AG04449 (cell line): ENCODE results near the gene ADGRG1.

Experiments
- CTCF ChIA-PET: fragments of 350-600 bp; formaldehyde crosslinking; extraction: SDS; loops from one replicate; lab custom pipeline; 2021; ENCODE audit warnings: antibody characterized with exemption; lab: Yijun Ruan, JAX
- POLR2A ChIA-PET: fragments of 400-600, 350-600 bp; formaldehyde crosslinking; extraction: SDS; loops from one replicate; lab custom pipeline; 2020; ENCODE audit warnings: antibody characterized with exemption, inconsistent platforms; lab: Yijun Ruan, JAX
- DNase-seq: peaks from one replicate; pipeline ENCODE4 v3.0.0-alpha.2; 2010; ENCODE audit warnings: low read depth, low spot score
- H3K4me3 ChIP-seq: 2 replicates; pipeline ENCODE4 v1.5.1; 2011; ENCODE audit warnings: low read depth, mild to moderate bottlenecking, control low read depth, low read length
- TF ChIP-seq, protein P1 (sequence below): IDR thresholded peaks from one replicate; pipeline ENCODE4 v1.5.1; 2011; ENCODE audit warnings: mild to moderate bottlenecking, moderate library complexity, low read length, control low read depth, inconsistent platforms; ENCODE audit not compliant: insufficient read depth; ENCODE audit errors: missing control alignments

ADGRG1 gene

DNA sequence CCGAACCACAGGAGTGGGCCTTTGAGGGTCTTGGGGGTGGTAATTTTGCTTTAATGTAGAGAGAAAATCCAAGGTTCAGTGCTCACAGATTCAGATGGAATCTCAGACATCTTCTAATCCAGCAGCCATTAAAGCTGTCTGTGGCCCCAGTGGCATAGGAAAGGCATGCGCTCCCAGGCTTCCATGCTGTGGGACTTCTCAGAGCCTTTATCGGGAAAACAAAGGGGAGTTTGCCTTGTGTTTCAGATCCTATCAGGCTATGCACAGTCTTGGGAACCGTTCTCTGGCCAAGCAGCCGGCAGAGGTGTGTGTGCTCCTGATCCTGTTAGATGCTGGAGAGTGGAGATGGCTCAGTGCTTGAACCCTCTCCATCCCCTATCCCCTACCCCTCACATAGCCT lies 7.8 kb downstream of the ADGRG1 start:
- H3K4me3 ChIP-seq: no peak overlapping the region
- DNase-seq: no peak
- CTCF ChIA-PET: interaction anchor here (1.5 to 7.1 kb wide), 4 partner anchors 12 to 45 kb away, joined by 4 to 137 read pairs (median 8); no protein-coding TSS in a partner anchor
- POLR2A ChIA-PET: no interaction called here
- TF ChIP-seq, protein P1, sequence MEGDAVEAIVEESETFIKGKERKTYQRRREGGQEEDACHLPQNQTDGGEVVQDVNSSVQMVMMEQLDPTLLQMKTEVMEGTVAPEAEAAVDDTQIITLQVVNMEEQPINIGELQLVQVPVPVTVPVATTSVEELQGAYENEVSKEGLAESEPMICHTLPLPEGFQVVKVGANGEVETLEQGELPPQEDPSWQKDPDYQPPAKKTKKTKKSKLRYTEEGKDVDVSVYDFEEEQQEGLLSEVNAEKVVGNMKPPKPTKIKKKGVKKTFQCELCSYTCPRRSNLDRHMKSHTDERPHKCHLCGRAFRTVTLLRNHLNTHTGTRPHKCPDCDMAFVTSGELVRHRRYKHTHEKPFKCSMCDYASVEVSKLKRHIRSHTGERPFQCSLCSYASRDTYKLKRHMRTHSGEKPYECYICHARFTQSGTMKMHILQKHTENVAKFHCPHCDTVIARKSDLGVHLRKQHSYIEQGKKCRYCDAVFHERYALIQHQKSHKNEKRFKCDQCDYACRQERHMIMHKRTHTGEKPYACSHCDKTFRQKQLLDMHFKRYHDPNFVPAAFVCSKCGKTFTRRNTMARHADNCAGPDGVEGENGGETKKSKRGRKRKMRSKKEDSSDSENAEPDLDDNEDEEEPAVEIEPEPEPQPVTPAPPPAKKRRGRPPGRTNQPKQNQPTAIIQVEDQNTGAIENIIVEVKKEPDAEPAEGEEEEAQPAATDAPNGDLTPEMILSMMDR: no peak

DNA sequence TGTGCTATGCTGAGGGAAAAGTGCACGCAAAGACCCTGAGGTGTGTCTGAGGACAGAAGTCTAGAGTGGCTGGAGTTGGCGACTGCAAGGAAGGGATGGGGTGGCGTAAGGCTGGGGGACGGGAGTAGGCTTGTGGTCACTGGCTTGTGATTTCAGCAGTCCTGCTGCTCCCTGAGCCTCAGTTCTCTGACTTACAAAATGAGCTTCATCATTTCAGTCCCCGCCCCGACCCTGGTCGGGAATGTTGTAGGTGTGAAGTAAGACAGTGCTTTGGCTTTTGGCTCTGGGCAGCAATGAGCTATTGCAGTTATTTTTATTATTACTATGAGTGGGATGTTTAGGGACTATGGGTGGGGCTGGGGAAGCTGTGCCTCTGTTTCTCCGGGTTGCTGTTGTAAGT lies 8.6 kb downstream of the ADGRG1 start:
- ChIA-PET CTCF (interaction anchor here (0.8 to 7.1 kb wide), 11 partner anchors 8 to 174 kb away, joined by 3 to 137 read pairs (median 5); partner anchors contain the start of genes ADGRG1 and POLR2C), POLR2A (interaction anchor here (0.8 kb wide), 1 partner anchor 9 kb away, joined by 3 read pairs; the partner anchor contains the start of gene ADGRG1)
- no peak for DNase-seq
- H3K4me3 ChIP-seq: no peak overlapping the region
- TF ChIP-seq, protein P1: no peak

DNA sequence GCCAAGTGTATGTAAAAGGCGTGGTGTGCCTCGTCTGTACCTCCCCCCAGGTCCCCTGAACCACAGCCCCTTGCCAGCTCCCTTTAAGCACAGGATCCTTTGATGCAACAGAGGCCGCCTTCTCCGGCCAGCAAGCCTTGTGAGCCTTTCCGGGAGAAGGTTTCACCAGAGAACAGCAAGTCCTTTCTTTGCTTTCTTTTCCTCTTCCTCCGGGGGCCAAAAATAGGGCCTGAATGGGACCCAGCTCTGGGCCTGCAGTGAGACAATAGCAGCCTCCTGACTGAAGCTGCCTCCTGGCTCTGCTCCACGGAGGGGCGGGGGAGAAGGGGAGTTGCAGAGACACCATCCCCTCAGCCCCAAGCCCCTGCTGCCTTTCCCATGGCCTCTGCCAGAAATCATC lies 9.0 kb downstream of the ADGRG1 start:
- no peak for DNase-seq
- POLR2A ChIA-PET: interaction anchor here (0.8 kb wide), 1 partner anchor 9 kb away, joined by 3 read pairs; the partner anchor contains the start of gene ADGRG1
- TF ChIP-seq, protein P1: no peak
- CTCF ChIA-PET: interaction anchor here (0.8 to 7.1 kb wide), 11 partner anchors 9 to 175 kb away, joined by 3 to 137 read pairs (median 6); partner anchors contain the start of genes ADGRG1 and POLR2C
- no peak overlapping the region for H3K4me3 ChIP-seq

DNA sequence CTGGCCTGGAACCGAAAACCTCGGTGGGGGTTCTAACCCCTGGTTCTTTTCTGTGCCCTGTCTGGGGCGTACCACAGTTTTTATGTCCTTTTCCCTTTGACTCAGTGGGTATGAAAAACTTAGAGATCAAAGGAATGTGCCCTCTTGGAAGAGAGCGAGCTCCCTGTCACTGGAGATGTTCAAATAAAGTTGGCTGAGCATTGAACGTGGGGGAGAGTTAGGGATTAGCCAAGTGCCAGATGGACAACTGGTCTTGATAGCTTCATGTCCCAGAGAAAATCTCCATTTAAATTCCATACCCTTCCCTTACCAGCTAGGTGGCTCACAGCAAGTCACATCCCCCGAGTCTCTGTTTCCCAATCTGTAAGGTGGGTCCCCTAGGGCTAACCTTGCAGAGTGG lies 9.5 kb downstream of the ADGRG1 start:
- no peak overlapping the region for H3K4me3 ChIP-seq
- TF ChIP-seq, protein P1: no peak
- POLR2A ChIA-PET: no interaction called here
- DNase-seq: no peak
- CTCF ChIA-PET: interaction anchor here (1.1 to 7.1 kb wide), 9 partner anchors 9 to 175 kb away, joined by 3 to 137 read pairs (median 6); partner anchors contain the start of genes ADGRG1 and POLR2C

DNA sequence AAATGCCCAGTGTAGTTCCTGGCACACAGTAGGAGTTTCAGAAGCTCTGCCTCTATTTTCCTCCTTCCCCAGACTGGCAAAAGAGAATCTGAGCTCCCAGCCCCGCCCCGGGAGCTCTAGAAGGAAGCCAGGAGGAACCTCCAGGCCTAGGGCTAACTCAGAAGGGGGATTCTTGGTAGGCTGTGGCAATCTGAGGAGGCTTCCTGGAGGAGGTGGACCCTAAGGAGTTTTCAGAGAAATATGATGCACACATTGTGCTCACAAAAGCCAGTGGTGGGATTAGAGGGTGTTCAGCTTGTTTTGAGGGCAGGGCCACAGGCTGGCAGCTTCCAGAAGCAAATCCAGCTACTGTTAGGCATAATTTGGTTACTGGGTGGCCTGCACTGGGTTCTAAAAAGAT lies 10.0 kb downstream of the ADGRG1 start:
- POLR2A ChIA-PET: interaction anchor here (0.5 kb wide), 1 partner anchor 66 kb away, joined by 3 read pairs; no protein-coding TSS in a partner anchor
- H3K4me3 ChIP-seq: no peak overlapping the region
- TF ChIP-seq, protein P1: no peak
- no peak for DNase-seq
- CTCF ChIA-PET: interaction anchor here (1.1 to 7.1 kb wide), 7 partner anchors 10 to 176 kb away, joined by 4 to 137 read pairs (median 7); partner anchors contain the start of genes ADGRG1 and POLR2C

DNA sequence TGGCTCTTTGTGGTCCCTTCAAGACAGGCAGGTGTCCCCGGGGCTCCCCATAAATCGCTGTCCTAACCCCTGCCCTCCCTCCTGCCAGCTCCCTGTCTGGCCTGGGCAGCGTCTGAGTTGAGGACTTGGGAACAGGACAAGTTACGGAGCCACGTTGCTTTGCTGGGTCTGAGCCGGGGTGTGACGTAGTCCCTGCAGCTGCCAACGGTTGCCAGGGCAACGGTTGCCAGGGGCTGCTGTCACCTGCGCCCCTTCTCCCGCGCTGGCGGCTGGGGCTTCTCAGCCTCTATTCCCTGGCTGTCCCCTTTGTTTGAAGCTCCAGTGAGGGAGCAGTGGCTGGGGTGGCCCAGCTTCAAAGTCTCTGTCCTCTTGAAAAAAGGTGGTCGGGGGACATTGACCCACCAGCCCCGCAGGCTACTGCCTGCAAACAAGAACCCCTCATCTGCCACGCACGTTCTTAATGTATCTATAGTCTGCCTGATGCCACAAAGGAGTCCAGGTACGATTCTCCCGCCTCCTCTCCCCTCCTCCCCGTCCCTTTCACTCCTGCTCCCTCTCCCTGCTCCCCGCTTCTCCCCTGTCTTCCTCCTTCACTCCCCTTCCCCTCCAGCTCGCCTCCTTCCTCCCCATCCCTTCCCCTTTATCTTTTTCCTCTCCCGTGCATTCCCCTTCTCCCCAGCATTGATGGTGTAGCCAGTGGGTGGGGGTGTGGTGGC lies 10.9 kb downstream of the ADGRG1 start:
- TF ChIP-seq, protein P1: no peak
- ChIA-PET CTCF (interaction anchor here (0.9 to 7.1 kb wide), 6 partner anchors 9 to 62 kb away, joined by 3 to 137 read pairs (median 9); partner anchors contain the start of gene ADGRG1), POLR2A (interaction anchor here (0.5 kb wide), 1 partner anchor 65 kb away, joined by 3 read pairs; no protein-coding TSS in a partner anchor)
- DNase-seq: no peak
- no peak overlapping the region for H3K4me3 ChIP-seq
